Central memory CD8-positive, alpha-beta T cell (primary cell): ENCODE measurements around the gene CFDP1.
A peak's percentile ranks its signal among the peaks of the same experiment; 100 is the strongest.
"Not testable (repeated sequence)": the region's sequence is repeated elsewhere in the genome, so short reads cannot be mapped to it uniquely, and the experiment has no call there.

Experiments used
- ATAC-seq: fragments of 150-1000 bp; cut with Tn5 transposase; replicated peaks from 2 replicates; pipeline ENCODE4 v1.10.0; 2022; ENCODE audit warnings: mild to moderate bottlenecking, moderate FRiP score, moderate number of reproducible peaks; ENCODE audit not compliant: poor library complexity, severe bottlenecking; ENCODE audit errors: extremely low read depth
- DNase-seq, 2 donors: peaks; one replicate each; pipeline ENCODE4 v3.0.0; 2021; ENCODE audit warnings: low spot score in 2 of 2
- H3K27ac Mint-ChIP-seq: one replicate; pipeline ENCODE4 v1.8.0; 2022; ENCODE audit warnings: low read depth, mild to moderate bottlenecking, moderate library complexity, mixed read lengths
- H3K27me3 Mint-ChIP-seq: one replicate; pipeline ENCODE4 v1.8.0; 2022; ENCODE audit warnings: mixed read lengths
- H3K36me3 Mint-ChIP-seq: one replicate; pipeline ENCODE4 v1.8.0; 2022; ENCODE audit warnings: mild to moderate bottlenecking, moderate library complexity, mixed read lengths; ENCODE audit not compliant: insufficient read depth
- H3K4me1 Mint-ChIP-seq: one replicate; pipeline ENCODE4 v1.8.0; 2022; ENCODE audit warnings: mixed read lengths
- H3K4me3 Mint-ChIP-seq: one replicate; pipeline ENCODE4 v1.8.0; 2022; ENCODE audit warnings: mild to moderate bottlenecking, moderate library complexity, mixed read lengths
- H3K9me3 Mint-ChIP-seq: one replicate; pipeline ENCODE4 v1.8.0; 2022; ENCODE audit warnings: mixed read lengths

CFDP1 gene

DNA sequence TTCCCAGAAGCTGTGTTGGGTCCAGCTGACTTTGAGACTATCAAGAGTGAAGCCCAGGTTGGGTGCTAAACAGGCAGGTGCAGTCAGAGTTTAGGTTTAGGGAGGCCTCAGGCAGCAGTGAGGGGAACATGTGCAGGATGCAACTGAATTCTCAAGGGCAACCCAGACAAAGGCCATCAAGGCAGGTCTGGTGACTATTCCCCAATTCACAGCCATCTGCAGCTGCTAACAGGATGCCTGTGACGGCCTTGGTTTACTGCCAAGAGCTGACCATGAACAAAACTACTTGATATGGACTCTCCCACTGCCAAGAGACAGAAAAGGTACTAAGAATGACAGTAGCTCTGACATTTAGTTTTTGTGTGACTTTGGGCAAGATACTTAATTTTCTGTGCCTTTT is 136.7 kb downstream of the CFDP1 start:
- no peak for DNase-seq
- Mint-ChIP-seq H3K27ac (no peak overlapping the region), H3K4me3 (no peak overlapping the region), H3K4me1 (no peaks in the 10 kb centered on the region), H3K36me3 (peaks cover 18% of the 10 kb centered on the region), H3K27me3 (no peaks in the 10 kb centered on the region), H3K9me3 (no peaks in the 10 kb centered on the region)
- ATAC-seq = no peak

DNA sequence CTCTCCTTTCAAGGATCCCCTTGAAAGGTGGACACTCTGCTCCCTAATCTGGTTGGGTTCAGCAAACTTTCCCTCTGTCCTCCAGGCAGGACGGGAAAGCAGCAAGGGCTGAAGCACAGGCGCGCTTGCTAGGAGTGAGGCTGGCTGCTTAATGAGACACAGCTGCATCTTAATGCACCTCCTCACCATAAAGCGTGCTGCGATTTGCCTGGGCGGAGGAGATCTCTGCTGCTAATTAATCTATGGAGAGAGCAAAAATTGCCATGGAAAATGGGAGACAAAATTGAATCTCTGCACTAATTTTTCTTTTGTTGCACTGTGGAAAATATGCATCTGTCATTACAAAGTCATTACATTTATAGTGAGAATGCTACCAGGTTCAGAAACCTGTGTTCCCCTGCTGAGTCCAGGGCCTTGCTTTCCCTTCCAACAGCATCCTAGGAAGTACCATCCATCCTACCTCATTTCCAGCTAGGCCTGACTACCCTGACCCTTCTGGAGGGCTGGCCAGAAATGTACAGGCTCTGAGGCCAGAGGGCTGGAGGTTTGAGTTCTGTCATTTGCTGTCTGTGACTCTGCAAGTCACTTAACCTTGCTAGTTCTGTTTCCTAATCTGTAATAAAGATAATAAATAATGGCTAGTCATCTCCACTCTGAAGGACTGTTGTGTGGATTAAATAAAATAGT is 138.4 kb downstream of the CFDP1 start:
- no peak overlapping the region for H3K27ac Mint-ChIP-seq
- H3K9me3 Mint-ChIP-seq = no peaks in the 10 kb centered on the region
- DNase-seq (no peak), ATAC-seq (no peak)
- no peaks in the 10 kb centered on the region for H3K4me1 Mint-ChIP-seq
- peaks cover 14% of the 10 kb centered on the region for H3K36me3 Mint-ChIP-seq
- no peaks in the 10 kb centered on the region for H3K27me3 Mint-ChIP-seq
- no peak overlapping the region for H3K4me3 Mint-ChIP-seq

DNA sequence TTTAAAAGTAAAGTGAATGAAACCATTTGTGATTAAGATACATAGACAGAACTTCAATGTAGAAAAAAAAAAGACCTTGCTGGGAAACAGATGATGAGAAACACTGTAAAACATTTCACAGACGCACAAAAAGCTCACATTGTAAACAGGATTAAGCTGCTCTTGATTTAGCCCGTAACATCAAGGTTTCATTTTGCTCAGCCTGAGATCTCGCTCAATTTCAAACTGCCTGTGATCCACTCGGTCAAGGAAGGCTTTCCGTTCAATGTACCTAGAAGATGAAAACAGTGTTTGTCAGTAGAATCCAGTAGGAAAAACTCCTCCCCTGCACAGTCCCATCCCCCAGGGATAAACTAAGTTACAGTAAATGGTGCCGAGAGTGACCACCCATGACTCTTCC is 139.5 kb downstream of the CFDP1 start:
- no peak for ATAC-seq
- no peak overlapping the region for H3K27ac Mint-ChIP-seq
- peaks cover 4% of the 10 kb centered on the region for H3K27me3 Mint-ChIP-seq
- H3K4me3 Mint-ChIP-seq = no peak overlapping the region
- no peaks in the 10 kb centered on the region for H3K9me3 Mint-ChIP-seq
- DNase-seq = no peak
- peaks cover 5% of the 10 kb centered on the region for H3K4me1 Mint-ChIP-seq
- H3K36me3 Mint-ChIP-seq = peaks cover 17% of the 10 kb centered on the region

DNA sequence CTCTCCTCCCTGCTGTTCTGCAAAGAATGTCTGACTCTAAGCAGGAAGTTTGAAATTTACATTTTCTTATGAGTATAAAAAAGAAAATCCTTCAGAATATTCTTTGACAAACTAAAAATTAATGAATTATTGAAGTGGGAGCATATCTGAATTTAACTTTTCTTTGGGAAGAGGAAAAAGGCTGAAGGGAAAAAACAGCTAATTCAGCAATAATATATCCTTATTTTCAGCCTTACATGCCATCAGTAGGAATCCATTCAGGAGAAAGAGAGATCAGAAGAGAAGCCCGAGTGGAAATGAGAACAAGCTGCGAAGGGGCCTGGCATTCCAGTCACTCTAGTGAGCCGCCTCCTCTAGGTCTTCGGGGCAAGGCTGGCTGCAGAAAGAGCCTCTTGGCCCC is 140.1 kb downstream of the CFDP1 start:
- peaks cover 11% of the 10 kb centered on the region for H3K4me1 Mint-ChIP-seq
- no peaks in the 10 kb centered on the region for H3K9me3 Mint-ChIP-seq
- no peak overlapping the region for H3K27ac Mint-ChIP-seq
- no peak overlapping the region for H3K4me3 Mint-ChIP-seq
- DNase-seq (no peak), ATAC-seq (no peak)
- H3K27me3 Mint-ChIP-seq = peaks cover 10% of the 10 kb centered on the region
- H3K36me3 Mint-ChIP-seq = peaks cover 20% of the 10 kb centered on the region

DNA sequence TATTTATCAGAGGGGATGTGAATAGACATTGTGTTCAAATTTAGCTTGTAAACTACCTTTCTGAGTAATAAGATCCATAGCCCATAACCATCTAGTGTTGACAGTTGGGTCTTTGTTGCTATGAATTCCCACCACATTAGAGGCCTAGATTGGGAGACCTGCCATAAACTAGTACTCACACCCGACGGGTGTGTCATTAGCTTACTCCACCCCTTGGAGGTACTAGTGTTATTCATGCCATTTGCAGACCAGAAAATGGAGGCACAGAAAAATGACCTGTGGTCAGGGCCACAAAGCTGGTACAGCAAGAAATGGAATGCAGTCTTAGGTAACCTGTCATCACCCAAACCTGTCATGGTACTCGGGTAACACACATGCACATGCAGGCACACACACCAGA is 140.6 kb downstream of the CFDP1 start:
- Mint-ChIP-seq H3K36me3 (peaks cover 22% of the 10 kb centered on the region), H3K4me1 (peaks cover 12% of the 10 kb centered on the region), H3K9me3 (no peaks in the 10 kb centered on the region), H3K27me3 (peaks cover 14% of the 10 kb centered on the region), H3K4me3 (no peak overlapping the region), H3K27ac (no peak overlapping the region)
- ATAC-seq (no peak), DNase-seq (no peak)

DNA sequence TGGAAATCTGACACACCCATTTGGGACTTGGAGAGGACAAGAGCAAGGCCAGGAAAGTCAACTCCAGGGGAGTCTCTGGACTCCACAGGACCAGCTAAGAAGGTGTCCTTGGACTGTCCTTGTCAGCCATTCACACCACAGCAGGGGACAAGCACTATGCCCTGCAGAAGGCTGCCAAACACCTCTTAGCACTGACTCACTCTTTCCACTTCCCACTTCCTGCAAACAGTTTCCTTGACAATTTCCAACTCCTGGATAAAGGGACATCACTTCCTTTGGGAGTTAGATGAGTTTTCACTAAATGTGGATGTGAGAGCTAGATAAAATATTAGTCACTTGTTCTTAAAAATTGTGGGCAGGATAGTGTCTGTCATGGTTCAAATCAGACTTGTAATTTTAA is 144.1 kb downstream of the CFDP1 start:
- Mint-ChIP-seq H3K4me3 (peak overlapping the region; percentile 47), H3K27ac (peak overlapping the region; percentile 71), H3K4me1 (peaks cover 12% of the 10 kb centered on the region), H3K9me3 (no peaks in the 10 kb centered on the region), H3K36me3 (peaks cover 21% of the 10 kb centered on the region), H3K27me3 (peaks cover 38% of the 10 kb centered on the region)
- DNase-seq (no peak), ATAC-seq (no peak)

DNA sequence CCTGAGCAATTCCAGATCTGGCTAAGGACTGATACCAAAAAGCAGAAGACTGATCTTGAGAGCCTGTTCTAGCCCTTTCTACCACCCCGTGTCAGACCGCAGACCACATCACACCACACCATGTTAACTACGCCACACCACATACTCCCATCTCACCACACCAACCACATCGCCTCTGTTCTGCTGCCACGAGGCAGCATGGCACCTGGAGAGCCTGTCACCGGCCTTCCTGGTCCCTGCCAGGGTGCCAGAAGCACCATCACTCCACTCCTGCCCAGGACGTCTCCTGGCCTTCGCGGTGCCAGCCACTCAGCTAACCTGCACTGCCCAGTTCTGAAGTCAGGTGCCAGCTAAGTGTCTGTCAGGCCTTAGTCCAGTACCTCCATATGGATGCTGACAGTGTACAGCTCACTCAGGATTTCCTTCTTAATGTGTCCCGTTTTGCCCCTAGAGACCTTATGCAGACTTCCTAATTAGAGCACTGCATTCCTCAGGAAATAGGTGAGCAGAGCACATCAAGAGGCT is 144.6 kb downstream of the CFDP1 start:
- Mint-ChIP-seq H3K9me3 (no peaks in the 10 kb centered on the region), H3K4me3 (peak overlapping the region; percentile 47), H3K4me1 (peaks cover 12% of the 10 kb centered on the region), H3K27me3 (peaks cover 38% of the 10 kb centered on the region), H3K27ac (peak overlapping the region; percentile 71), H3K36me3 (peaks cover 21% of the 10 kb centered on the region)
- peak; percentile 98 for ATAC-seq
- DNase-seq = peak; percentile 40 to 63

DNA sequence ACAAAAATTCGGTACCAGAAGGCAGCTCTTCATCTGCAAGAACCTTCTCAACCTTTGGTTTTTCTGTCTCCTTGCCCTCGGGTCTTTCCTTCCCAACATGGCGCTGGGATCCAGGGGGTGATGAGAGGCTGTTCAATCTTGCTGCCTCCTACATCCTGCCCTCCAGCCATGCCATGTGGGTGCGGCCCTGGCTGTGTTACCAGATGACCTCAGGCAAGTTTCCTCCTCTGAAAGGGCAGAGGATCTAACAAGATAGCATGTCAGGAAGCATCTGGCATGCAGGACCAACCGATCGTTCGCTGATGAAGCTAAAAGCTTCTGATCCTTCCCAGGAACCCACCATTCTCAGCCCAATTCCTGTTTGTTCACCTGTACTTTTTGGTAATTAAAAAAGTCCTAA is 145.1 kb downstream of the CFDP1 start:
- peaks cover 20% of the 10 kb centered on the region for H3K36me3 Mint-ChIP-seq
- peak overlapping the region; percentile 71 for H3K27ac Mint-ChIP-seq
- no peaks in the 10 kb centered on the region for H3K9me3 Mint-ChIP-seq
- H3K27me3 Mint-ChIP-seq = peaks cover 38% of the 10 kb centered on the region
- H3K4me1 Mint-ChIP-seq = peaks cover 12% of the 10 kb centered on the region
- H3K4me3 Mint-ChIP-seq = peak overlapping the region; percentile 47
- no peak for DNase-seq
- no peak for ATAC-seq

DNA sequence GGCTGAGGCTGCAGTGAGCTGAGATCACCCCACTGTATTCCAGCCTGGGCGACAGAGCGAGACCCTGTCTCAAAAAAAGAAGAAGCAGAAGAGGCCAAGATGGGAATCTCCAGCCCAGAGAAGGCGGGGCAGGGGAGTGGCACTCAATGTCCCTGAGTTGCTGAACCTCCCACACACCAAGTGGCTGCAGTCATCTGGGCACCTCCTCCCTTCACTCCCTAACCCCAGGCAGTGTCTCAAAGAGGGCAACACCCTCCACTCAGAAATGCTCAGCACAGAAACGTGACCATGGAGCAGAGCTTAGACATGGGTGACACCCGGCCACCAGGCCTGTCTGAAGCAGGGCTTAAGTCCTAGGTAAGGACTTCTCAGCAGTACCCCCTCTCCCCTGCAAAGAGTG is 145.6 kb downstream of the CFDP1 start:
- H3K27me3 Mint-ChIP-seq = peaks cover 39% of the 10 kb centered on the region
- ATAC-seq = no peak
- H3K4me3 Mint-ChIP-seq = no peak overlapping the region
- DNase-seq = no peak
- peaks cover 19% of the 10 kb centered on the region for H3K36me3 Mint-ChIP-seq
- H3K27ac Mint-ChIP-seq = no peak overlapping the region
- no peaks in the 10 kb centered on the region for H3K9me3 Mint-ChIP-seq
- H3K4me1 Mint-ChIP-seq = peaks cover 12% of the 10 kb centered on the region

DNA sequence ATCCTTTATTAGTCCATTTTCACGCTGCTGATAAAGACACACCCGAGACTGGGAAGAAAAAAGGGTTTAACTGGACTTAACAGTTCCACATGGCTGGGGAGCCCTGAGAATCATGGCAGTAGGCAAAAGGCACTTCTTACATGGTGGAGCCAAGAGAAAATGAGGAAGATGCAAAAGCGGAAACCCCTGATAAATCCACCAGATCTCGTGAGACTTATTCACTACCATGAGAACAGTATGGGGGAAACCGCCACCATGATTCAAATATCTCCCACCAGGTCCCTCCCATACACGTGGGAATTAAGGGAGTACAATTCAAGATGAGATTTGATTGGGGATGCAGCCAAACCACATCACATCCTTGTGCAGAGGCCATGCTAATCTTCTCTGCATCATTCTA is 146.9 kb downstream of the CFDP1 start:
- H3K27ac Mint-ChIP-seq = no peak overlapping the region
- peaks cover 12% of the 10 kb centered on the region for H3K4me1 Mint-ChIP-seq
- ATAC-seq (no peak), DNase-seq (no peak)
- peaks cover 52% of the 10 kb centered on the region for H3K27me3 Mint-ChIP-seq
- H3K4me3 Mint-ChIP-seq = no peak overlapping the region
- no peaks in the 10 kb centered on the region for H3K9me3 Mint-ChIP-seq
- H3K36me3 Mint-ChIP-seq = peaks cover 13% of the 10 kb centered on the region

DNA sequence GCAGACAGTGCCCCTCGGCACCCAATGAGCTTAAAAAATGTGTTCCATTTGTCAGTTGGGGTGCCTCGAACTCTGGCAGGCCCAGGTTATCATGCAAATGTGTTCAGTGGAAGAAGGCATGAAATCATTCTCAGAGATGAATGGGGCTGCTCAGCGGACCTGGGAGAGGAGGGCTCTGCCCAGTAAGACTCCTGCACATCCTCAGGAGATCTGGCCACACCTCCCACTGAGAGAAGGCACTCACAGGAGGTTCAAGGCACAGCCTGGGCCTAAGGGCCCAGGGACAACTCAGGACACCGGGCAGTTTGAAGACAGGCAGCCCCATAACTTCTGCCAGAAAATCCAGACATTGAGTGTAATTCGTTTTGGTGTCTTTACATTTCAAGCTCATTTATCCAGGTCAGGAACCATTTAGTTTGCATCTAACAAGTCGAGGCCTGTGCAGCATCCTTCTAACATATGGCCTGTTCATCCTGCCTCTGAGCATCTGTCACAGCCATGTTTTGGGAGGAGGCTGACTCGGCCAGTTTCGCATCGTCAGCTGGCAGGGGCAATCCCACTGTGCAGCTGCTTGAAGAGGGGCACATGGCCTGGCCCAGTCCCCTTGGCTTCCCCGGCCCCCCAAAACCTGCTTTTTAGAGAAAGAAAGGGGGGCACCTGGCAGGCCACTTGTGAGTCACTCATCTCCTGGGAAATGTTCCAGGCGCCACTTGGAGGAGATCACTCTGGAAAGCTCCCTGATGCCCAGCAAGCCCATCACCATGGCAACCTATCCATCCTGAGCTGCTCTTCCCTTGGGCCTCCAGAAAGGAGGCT is 150.6 kb downstream of the CFDP1 start:
- H3K4me1 Mint-ChIP-seq = no peaks in the 10 kb centered on the region
- H3K27me3 Mint-ChIP-seq = peaks cover 65% of the 10 kb centered on the region
- DNase-seq = no peak

DNA sequence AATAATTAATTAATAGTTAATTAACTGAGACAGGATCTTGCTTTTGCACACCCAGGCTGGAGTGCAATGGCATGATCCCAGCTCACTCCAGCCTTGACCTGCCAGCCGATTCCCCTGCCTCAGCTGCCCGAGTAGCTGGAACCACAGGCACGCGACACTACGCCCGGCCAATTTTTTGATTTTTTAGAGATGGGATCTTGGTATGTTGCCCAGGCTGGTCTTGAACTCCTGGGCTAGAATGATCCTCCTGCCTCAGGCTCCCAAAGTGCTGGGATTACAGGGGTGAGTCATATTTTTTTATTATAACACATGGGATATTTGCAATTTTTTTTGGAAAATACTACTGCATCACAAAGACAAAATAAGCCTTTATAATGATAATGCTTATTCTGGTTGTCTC is 151.5 kb downstream of the CFDP1 start:
- no peak overlapping the region for H3K27ac Mint-ChIP-seq
- H3K27me3 Mint-ChIP-seq = peaks cover 57% of the 10 kb centered on the region
- H3K9me3 Mint-ChIP-seq = no peaks in the 10 kb centered on the region
- ATAC-seq (no peak), DNase-seq (no peak)
- no peaks in the 10 kb centered on the region for H3K4me1 Mint-ChIP-seq
- no peak overlapping the region for H3K4me3 Mint-ChIP-seq
- H3K36me3 Mint-ChIP-seq = no peaks in the 10 kb centered on the region

More for the DNA sequence above, 150.6 kb downstream of the CFDP1 start:
- H3K27ac Mint-ChIP-seq = no peak overlapping the region
- ATAC-seq = no peak
- no peak overlapping the region for H3K4me3 Mint-ChIP-seq
- H3K9me3 Mint-ChIP-seq = no peaks in the 10 kb centered on the region
- H3K36me3 Mint-ChIP-seq = no peaks in the 10 kb centered on the region

DNA sequence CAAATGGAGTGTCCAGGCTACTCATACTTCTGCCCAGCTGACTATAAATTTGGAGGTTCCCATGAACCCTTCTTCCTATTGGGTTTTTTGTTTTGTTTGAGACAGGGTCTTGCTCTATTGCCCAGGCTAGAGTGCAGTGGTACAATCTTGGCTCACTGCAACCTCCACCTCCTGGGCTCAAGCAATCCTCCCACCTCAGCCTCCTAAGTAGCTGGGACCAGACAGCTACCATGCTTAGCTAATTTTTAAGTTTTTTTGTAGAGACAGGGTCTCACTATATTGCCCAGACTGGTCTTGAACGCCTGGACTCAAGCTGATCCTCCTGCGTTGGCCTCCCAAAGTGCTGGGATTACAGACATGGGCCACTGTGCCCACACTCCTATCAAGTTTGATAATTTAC is 152.3 kb downstream of the CFDP1 start:
- not testable (repeated sequence) for H3K36me3 Mint-ChIP-seq, ATAC-seq, DNase-seq, H3K4me1 Mint-ChIP-seq, H3K9me3 Mint-ChIP-seq, H3K27ac Mint-ChIP-seq, H3K4me3 Mint-ChIP-seq
- H3K27me3 Mint-ChIP-seq = peaks cover 48% of the 10 kb centered on the region
